Vagina (tissue), 2 donors: ENCODE measurements around the gene DHRSX. TPM values are rescaled to one million over a fixed set of nuclear protein-coding genes. Genes with fewer than 3 reads are reported as not detected.

Experiments used
- DNase-seq, 2 donors: peaks; one replicate each; pipeline ENCODE4 v3.0.0-alpha.2; 2017; ENCODE audit errors: extremely low spot score in 2 of 2
- H3K27ac ChIP-seq: fragments of 200-600 bp; sonication (generic); one replicate; pipeline ENCODE4 v1.5.1; 2019
- H3K27me3 ChIP-seq: fragments of 200-600 bp; sonication (generic); one replicate; pipeline ENCODE4 v1.5.1; 2019
- H3K36me3 ChIP-seq, 2 donors: fragments of 200-600 bp; sonication (generic); one replicate each; pipeline ENCODE4 v1.5.1; 2017 to 2019
- H3K4me1 ChIP-seq: fragments of 200-600 bp; sonication (generic); one replicate; pipeline ENCODE4 v1.5.1; 2019
- H3K4me3 ChIP-seq, 2 donors: fragments of 200-600 bp; sonication (generic); 1 replicate in 1 of 2; 2 replicates in 1 of 2; pipeline ENCODE4 v1.5.1; 2016 to 2019
- H3K9me3 ChIP-seq: fragments of 200-600 bp; sonication (generic); one replicate; pipeline ENCODE4 v1.5.1; 2019
- POLR2A ChIP-seq, 2 donors: fragments of 450-650 bp; IDR thresholded peaks; one replicate each; pipeline ENCODE4 v1.6.1; 2017; ENCODE audit warnings: antibody characterized with exemption in 2 of 2, mild to moderate bottlenecking in 2 of 2, moderate library complexity in 2 of 2
- POLR2AphosphoS5 ChIP-seq, 2 donors: sonication (generic); formaldehyde crosslinking; IDR thresholded peaks; one replicate each; pipeline ENCODE4 v1.9.0; 2017; ENCODE audit warnings: antibody characterized with exemption in 2 of 2, mild to moderate bottlenecking in 2 of 2, low read depth in 1 of 2; ENCODE audit not compliant: insufficient read depth in 1 of 2
- intact Hi-C: fragments of 100-400 bp; cut with DNase I; formaldehyde crosslinking; loops from one replicate; pipeline ENCODE4 v1.15.1; 2023
- total RNA-seq: library from RNA; depleted of rRNA; stranded (reverse); fragments of >200 nt; gene quantifications from one replicate; pipeline ENCODE4 v1.2.3, GENCODE V29; 2016
- TF ChIP-seq, protein P1 (sequence below), 3 experiments: fragments of 450-650 bp in 2 of 3; fragments of 200-600 bp in 1 of 3; sonication (generic) in 1 of 3; IDR thresholded peaks; one replicate each; pipeline ENCODE4 v1.5.1; 2017 to 2019; ENCODE audit warnings: antibody characterized with exemption in 3 of 3, mild to moderate bottlenecking in 2 of 3, moderate library complexity in 2 of 3

DHRSX gene
- total RNA-seq, 1 donor from 2014 or later, result 26.0 TPM

- no peaks in the 10 kb centered on the region for H3K9me3 ChIP-seq
- no peaks in the 10 kb centered on the region for H3K36me3 ChIP-seq
- no peak overlapping the region for H3K4me3 ChIP-seq
- H3K4me1 ChIP-seq, result no peaks in the 10 kb centered on the region
- TF ChIP-seq POLR2A (IDR thresholded peaks at IDR 0.05) (no peak), POLR2AphosphoS5 (IDR thresholded peaks at IDR 0.05; ENCODE audit: insufficient read depth in 1 of 2, low read depth in 1 of 2) (no peak)
- TF ChIP-seq, protein P1, sequence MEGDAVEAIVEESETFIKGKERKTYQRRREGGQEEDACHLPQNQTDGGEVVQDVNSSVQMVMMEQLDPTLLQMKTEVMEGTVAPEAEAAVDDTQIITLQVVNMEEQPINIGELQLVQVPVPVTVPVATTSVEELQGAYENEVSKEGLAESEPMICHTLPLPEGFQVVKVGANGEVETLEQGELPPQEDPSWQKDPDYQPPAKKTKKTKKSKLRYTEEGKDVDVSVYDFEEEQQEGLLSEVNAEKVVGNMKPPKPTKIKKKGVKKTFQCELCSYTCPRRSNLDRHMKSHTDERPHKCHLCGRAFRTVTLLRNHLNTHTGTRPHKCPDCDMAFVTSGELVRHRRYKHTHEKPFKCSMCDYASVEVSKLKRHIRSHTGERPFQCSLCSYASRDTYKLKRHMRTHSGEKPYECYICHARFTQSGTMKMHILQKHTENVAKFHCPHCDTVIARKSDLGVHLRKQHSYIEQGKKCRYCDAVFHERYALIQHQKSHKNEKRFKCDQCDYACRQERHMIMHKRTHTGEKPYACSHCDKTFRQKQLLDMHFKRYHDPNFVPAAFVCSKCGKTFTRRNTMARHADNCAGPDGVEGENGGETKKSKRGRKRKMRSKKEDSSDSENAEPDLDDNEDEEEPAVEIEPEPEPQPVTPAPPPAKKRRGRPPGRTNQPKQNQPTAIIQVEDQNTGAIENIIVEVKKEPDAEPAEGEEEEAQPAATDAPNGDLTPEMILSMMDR (IDR thresholded peaks at IDR 0.05), result no peak
- DNase-seq, result no peak
- intact Hi-C loops, result no loop called here
- H3K27ac ChIP-seq, result no peak overlapping the region
- H3K27me3 ChIP-seq, result no peaks in the 10 kb centered on the region
These were observed 236.4 kb downstream of the DHRSX start for GRCh38 chrX:2264179-2265030.

DNA sequence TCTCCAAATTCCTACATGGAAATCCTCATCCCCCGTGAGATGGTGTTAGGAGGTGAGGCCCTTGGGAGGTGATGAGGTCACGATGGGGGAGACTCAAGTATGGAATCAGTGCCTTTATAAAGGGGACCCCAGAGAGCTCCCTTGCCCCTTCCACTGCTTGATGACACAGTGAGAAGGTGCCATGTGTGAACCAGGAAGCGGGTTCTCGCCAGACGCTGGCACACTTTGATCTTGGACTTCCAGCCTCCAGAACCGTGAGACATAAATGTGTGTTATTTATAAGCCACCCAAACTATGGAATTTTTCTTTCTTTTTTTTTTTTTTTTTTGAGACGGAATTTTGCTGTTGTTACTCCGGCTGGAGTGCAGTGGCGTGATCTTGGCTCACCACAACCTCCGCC is 237.6 kb downstream of the DHRSX start:
- Histone ChIP-seq H3K9me3 (no peaks in the 10 kb centered on the region), H3K4me3 (no peak overlapping the region), H3K4me1 (no peaks in the 10 kb centered on the region), H3K27me3 (no peaks in the 10 kb centered on the region), H3K36me3 (no peaks in the 10 kb centered on the region), H3K27ac (no peak overlapping the region)
- no peak for DNase-seq
- TF ChIP-seq POLR2A (IDR thresholded peaks at IDR 0.05) (no peak), POLR2AphosphoS5 (IDR thresholded peaks at IDR 0.05; ENCODE audit: insufficient read depth in 1 of 2, low read depth in 1 of 2) (no peak)
- TF ChIP-seq, protein P1 (IDR thresholded peaks at IDR 0.05), result no peak
- intact Hi-C loops, result no loop called here

GRCh38 chrX:2262668-2263055 is 238.1 kb downstream of the DHRSX start:
- no peaks in the 10 kb centered on the region for H3K4me1 ChIP-seq
- H3K27me3 ChIP-seq, result no peaks in the 10 kb centered on the region
- DNase-seq, result no peak
- intact Hi-C loops, result no loop called here
- no peak for TF ChIP-seq POLR2AphosphoS5 (IDR thresholded peaks at IDR 0.05; ENCODE audit: insufficient read depth in 1 of 2, low read depth in 1 of 2)
- H3K36me3 ChIP-seq, result no peaks in the 10 kb centered on the region
- no peak overlapping the region for H3K27ac ChIP-seq
- no peak overlapping the region for H3K4me3 ChIP-seq
- no peaks in the 10 kb centered on the region for H3K9me3 ChIP-seq

GRCh38 chrX:2261831-2262667 is 238.7 kb downstream of the DHRSX start:
- Histone ChIP-seq H3K4me1 (no peaks in the 10 kb centered on the region), H3K9me3 (no peaks in the 10 kb centered on the region), H3K4me3 (no peak overlapping the region), H3K27ac (no peak overlapping the region), H3K36me3 (no peaks in the 10 kb centered on the region), H3K27me3 (no peaks in the 10 kb centered on the region)
- DNase-seq, result no peak
- intact Hi-C loops, result no loop called here
- TF ChIP-seq POLR2AphosphoS5 (IDR thresholded peaks at IDR 0.05; ENCODE audit: insufficient read depth in 1 of 2, low read depth in 1 of 2), result no peak

DNA sequence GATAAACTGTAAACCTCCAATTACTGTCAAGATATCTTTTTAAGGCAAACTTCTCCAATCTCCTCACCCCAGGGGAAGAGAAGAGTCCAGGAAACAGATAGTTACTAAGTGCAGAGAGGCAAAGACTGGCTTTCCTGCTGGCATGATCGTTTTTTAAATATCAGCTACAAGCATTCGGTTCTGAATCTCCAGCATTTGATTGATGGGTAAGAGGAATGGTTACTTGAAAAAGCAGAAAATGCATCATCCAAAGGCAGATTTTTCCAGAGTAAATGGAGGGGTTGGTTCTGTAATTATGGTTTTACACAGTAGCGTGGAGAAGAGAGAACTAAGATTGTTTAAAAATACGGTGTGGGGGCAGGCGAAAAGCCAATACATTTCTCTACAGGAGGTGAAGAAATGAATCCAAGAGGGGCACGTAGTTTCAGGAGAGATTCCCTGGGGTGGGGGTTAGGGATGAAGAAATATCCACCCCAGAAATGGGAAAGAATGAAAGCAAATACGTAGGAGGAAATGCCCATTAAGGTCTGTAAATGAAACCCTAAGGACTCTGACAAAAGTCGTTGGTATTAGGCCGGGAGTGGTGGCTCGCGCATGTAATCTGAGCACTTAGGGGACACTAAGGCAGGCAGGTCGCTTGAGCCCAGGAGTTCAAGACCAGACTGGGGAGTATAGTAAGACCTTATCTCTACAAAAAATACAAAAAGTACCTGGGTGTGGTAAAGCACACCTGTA is 248.3 kb downstream of the DHRSX start:
- Histone ChIP-seq H3K4me1 (no peaks in the 10 kb centered on the region), H3K27ac (no peak overlapping the region), H3K36me3 (no peaks in the 10 kb centered on the region), H3K27me3 (no peaks in the 10 kb centered on the region), H3K9me3 (no peaks in the 10 kb centered on the region), H3K4me3 (no peak overlapping the region)
- DNase-seq, result no peak
- TF ChIP-seq, protein P1 (IDR thresholded peaks at IDR 0.05), result no peak
- TF ChIP-seq POLR2AphosphoS5 (IDR thresholded peaks at IDR 0.05; ENCODE audit: insufficient read depth in 1 of 2, low read depth in 1 of 2), result no peak
- no peak for TF ChIP-seq POLR2A (IDR thresholded peaks at IDR 0.05)
- intact Hi-C loops, result no loop called here
